Gastrocnemius medialis (tissue), 4 donors: ENCODE data around the gene PRR23E.

ENCODE experiments used
- CTCF ChIP-seq, 5 experiments: fragments of 450-650 bp in 3 of 5; fragments of 200-600 bp in 2 of 5; sonication (generic) in 2 of 5; IDR thresholded peaks in 4 of 5; conservative IDR thresholded peaks in 1 of 5; 1 replicate in 4 of 5; 2 replicates in 1 of 5; pipeline ENCODE4 v1.5.1; 2016 to 2019; ENCODE audit warnings: antibody characterized with exemption in 5 of 5, mild to moderate bottlenecking in 3 of 5, moderate library complexity in 3 of 5
- POLR2A ChIP-seq, 2 donors: fragments of 450-650 bp; IDR thresholded peaks; one replicate each; pipeline ENCODE4 v1.6.1; 2017; ENCODE audit warnings: antibody characterized with exemption in 2 of 2, mild to moderate bottlenecking in 2 of 2, moderate library complexity in 2 of 2

GRCh38 chr3:127200086-127200691, 7.3 kb downstream of the PRR23E start:
- TF ChIP-seq CTCF (IDR thresholded peaks at IDR 0.05 in 4 of 5, conservative IDR thresholded peaks at IDR 0.05 in 1 of 5) (no peak), POLR2A (IDR thresholded peaks at IDR 0.05) (no peak)
